HTR-8/SVneo (cell line): Measurements from ENCODE around the gene LMOD2.
"Not testable (repeated sequence)": the region's sequence is repeated elsewhere in the genome, so short reads cannot be mapped to it uniquely, and the experiment has no call there.

Experiments used
- DNase-seq: peaks from one replicate; pipeline ENCODE4 v3.0.0; 2011; ENCODE audit warnings: low spot score, mixed read lengths; ENCODE audit not compliant: insufficient read length
- FAIRE-seq: peaks from 2 replicates; lab custom pipeline; 2011; peaks lifted over from hg19 to GRCh38; lab: Jason Lieb, UNC

LMOD2 gene, protein sequence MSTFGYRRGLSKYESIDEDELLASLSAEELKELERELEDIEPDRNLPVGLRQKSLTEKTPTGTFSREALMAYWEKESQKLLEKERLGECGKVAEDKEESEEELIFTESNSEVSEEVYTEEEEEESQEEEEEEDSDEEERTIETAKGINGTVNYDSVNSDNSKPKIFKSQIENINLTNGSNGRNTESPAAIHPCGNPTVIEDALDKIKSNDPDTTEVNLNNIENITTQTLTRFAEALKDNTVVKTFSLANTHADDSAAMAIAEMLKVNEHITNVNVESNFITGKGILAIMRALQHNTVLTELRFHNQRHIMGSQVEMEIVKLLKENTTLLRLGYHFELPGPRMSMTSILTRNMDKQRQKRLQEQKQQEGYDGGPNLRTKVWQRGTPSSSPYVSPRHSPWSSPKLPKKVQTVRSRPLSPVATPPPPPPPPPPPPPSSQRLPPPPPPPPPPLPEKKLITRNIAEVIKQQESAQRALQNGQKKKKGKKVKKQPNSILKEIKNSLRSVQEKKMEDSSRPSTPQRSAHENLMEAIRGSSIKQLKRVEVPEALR

DNA sequence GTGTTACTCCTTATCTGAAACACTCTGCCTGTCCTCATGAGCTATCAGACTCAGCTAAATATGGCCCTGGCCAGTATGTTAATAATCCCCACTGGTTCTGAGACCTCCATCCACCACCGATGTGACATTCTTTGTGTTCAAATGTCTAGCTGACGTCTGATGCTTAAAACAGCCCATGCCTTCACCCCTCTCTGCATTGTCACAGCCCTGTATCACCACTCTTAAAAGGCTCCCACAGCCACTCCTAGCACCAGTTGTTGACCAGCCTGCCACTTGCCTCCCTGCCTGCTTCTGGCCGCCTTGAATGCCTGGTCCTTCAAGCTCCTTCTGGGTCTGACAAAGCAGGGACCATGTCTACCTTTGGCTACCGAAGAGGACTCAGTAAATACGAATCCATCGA, at the start of gene LMOD2:
Gene LMOD2, plus strand, starts transcription at position 253 of the 400 bp plus-strand sequence. Its CDS starts 98 bp downstream, at position 351.
- no peak for FAIRE-seq
- DNase-seq = no peak

DNA sequence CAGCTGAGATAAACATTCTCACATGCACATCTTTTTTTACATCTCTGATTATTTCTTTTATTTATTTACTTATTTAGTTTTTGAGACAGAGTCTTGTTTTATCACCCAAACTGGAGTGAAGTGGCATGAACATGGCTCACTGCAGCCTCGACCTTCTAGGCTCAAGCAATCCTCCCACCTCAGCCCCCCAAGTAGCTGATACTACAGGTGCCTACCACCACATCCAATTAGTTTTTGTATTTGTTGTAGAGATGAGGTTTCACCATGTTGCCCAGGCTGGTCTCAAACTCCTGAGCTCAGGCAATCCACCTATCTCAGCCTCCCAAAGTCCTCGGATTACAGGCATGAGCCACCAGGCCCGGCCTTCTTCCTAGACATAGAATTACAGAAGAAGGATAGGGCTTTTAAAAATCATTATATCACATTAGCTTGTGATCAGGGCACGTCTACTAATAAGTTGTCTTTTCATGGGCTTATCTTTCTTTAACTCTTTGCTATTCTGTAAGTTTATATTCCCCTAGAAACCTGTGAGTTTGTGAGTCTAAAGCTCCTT, 48.2 kb upstream of the LMOD2 start:
- FAIRE-seq (no peak), DNase-seq (no peak)

DNA sequence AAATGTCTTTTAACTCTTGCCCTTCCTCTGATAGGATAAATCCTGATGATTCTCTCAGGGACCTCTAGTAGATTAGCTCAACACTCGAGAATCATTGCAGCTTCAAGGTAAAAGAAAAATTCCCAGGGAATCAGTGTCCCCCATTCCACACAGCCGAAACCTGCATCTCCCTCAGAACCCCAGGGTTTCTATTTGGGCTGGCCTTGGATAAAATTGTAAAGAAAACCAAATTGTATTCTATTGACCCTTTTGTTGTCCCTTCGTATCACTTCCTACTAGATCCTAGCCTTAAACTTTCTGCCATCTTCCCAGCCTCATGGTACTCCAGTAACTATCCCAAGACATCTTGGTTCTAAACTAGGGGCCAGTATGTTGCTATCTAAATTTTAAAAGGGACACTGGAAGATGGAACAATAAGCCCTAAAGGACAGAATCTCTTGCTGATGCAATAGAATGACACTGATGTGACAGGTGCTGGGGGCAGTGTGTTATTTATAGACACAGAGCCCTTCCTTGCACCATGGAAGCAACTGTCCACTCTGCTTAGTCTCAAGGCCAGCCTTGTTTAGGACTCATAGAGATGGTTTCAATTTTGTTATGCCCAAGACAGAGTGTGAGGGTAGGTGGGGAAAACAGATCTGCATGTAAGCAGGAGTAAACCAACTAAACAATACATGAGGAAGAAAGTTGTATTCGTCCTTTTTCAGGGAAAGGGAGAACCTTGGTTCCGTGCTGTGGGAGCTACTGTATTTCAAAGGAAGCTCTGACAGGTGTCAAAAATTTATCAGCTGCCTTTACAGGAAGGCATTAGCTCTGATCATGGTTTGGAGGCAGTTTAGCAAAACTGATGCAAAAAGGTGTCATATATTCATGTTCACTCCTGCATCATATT, 46.4 kb upstream of the LMOD2 start:
- FAIRE-seq (no peak), DNase-seq (no peak)

DNA sequence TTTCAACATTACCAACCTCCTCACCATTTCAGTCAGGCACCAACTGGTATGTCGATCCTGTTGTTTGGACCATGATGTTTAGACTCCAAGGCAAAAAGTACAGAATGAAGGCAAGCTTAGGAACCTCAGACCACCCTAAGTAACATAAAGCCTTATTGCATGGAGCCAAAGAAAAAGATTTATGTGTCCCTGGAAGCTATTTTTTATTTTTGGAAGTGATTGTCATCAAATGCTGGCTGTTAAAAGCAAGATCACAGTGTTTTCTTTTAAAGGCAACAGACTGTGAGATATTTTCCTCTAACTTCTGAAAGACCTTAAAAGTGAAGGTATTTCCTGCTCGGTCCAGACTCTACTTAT, 45.8 kb upstream of the LMOD2 start:
- FAIRE-seq (no peak), DNase-seq (no peak)

DNA sequence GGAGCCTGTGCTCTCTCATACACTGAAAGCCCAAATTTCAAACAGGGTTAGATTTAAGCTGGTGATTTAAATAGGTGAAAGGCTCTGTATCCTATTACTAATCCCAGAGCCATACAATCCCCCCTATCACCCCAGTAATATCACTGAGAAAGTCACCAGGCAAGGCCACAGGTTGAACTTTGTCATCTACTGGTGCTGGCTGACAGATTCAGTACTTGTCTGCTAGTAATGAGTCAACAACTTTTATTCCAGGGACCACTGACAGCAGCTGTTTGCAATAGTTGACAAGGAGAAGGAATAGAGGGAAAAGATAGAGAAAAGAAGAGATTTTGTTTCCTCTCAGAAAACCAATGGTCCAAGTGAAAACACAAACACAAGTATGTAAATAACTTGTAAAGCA, 43.6 kb upstream of the LMOD2 start:
- FAIRE-seq (no peak), DNase-seq (no peak)

DNA sequence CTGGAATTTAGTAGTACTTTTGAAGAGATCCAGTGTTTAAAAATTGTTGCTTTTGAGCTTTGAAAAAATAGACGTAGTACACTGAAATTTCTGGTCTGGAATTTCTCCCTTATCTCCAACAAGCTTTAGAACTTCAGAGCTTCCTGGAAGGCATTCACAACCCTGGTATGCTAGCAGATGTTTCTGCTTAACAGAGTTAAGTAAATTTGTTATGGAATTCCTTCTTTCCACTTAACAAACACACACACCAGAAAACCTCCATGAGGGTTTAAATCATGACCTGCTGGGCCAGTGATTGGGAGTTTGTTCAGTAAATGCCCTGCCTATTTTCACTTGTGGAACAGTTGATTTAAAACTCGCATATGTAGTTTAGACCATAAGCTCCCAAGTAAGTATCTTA, 40.3 kb upstream of the LMOD2 start:
- DNase-seq = no peak
- FAIRE-seq = no peak

DNA sequence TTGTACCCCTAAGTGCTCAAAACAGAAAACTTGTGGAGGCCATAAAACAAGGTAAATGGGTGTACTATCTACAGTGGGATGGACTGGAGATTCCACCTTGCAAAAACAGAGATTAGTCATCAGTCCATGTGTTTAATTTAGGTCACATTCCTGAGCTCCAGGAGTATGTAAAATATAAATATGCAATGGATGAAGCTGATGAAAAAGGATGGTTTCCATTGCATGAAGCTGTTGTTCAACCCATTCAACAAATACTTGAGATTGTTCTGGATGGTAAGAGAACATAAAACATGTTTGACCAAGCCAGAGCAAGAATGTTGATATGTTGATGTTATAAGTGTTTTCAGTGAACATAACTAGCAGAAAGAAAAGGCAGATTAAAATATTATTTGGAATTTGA, 39.4 kb upstream of the LMOD2 start:
- FAIRE-seq = no peak

DNA sequence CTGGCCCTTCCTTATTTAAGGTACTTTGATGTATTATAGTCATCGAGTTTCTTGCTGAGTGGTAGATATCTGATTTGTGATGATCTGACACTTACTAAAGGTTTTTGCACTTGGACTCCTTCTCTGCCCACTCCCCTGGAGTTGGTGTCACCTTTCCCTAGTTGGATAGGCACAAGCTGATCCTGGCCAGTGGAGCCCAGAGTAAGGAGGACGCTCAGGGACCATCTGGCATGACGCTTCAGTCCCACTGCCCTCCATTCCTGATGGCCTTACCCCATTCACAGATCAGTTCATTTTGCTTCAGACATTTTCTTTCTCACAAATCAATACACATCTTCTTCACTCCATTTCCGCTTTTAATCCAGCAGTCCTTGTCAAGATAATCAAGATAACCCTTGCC, 34.0 kb upstream of the LMOD2 start:
- FAIRE-seq (no peak), DNase-seq (no peak)

More for the DNA sequence above, 39.4 kb upstream of the LMOD2 start:
- DNase-seq = no peak

DNA sequence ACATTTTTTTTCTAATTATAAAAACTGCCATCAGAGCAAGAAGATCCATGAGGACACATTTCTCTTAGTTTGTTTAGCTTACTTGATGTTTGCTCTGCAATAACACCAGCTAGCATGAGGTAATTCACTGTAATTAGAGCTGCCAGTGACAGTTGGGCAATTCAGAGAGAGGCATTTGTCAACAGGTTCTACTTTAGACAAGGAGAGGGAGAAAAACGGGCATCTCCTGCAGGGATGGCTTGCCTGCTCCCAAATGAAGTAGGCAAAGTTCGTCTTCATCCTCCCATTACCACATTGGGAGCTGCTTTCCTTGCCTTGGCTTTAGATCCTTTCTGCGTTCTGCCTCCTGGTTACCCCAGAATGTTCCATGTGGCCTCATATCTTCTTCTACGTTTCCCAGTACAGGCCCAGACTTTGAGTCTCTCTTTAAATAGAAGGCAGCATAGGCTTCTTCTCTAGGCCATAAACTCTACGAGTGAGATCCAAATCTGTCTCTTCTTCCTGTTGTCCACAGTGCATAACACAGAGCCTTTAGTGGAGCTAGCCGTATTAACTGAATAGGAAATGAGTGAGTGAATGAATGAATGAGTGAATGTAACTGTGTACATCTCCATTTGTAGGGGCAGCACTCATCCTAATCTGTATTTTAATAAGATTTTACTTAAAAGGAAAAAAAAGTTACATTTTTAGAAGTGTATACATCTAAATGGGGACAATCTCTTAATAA, 32.8 kb upstream of the LMOD2 start:
- no peak for FAIRE-seq
- no peak for DNase-seq

DNA sequence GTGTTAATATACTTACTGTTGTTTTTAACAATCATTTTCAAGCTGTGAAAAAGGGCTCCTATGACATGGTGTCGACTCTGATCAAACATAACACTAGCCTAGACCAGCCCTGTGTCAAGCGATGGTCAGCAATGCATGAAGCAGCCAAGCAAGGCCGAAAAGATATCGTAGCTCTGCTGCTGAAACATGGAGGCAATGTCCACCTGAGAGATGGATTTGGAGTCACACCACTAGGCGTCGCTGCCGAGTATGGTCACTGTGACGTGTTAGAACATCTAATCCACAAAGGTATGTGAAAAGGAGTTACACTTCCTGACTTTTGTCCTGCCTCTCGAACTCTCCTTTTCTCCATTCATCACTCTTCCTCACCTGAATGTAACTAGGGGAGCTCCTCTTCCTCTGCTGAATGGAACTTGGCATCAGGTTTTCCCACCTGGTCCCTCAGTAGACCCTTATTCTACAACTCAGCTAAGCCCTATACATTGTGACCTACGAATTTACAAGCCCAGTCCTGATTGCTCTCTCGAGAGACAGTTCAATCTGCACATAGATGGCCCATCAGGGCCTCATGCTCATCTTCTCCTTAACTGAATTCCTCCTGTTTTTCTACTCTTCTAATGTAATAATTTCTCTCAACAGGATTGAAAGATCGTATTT, 31.0 kb upstream of the LMOD2 start:
- DNase-seq (no peak), FAIRE-seq (peak; percentile 26)

DNA sequence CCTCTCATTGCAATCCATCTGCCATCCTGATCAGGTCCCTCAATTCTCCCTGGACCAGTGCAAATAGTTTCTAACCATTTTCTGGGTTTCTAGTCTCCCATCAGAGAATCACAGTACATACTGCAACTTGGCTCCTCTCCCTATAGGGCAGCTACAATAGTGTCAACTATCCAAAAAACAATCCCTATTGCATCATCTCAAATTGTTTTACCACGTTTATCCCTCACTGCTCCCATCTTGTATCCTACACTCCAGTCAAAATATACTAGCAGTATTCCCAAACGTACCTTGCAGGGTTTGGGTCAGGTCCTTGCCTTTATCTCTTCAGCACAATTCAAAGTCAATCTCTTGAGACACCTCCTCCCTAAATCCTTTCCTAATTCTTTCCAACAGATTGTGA, 30.4 kb upstream of the LMOD2 start:
- FAIRE-seq (no peak), DNase-seq (no peak)

DNA sequence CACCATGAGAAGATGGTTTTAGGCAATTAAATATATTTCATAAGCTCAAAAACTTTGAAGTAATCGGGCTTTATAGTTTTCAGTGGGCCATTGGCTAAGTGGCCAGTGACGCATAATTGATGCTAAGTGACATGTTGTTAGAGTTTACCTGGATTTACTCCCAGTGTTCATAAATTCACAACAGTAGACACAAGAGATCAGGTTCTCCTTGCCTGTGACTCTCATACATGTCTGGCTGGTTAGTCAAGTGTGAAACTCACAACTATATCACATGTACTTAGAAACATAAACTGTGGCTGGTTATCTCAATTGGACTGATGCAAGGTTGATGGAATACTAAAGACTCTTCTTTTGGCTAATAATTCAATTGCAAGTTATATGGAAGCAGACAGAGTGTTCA, 27.8 kb upstream of the LMOD2 start:
- no peak for FAIRE-seq
- DNase-seq = no peak

DNA sequence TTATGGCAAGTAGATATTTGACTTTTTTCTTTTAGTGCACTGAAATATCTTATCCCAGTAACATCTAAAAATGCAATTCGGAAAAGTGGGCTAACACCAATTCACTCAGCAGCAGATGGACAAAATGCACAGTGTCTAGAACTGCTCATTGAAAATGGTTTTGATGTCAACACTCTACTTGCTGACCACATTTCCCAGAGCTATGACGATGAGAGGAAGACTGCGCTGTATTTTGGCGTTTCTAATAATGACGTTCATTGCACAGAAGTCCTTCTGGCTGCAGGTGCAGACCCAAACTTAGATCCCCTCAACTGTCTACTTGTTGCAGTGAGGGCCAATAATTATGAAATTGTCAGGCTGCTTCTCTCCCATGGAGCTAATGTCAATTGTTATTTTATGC, 26.8 kb upstream of the LMOD2 start:
- no peak for FAIRE-seq
- DNase-seq = no peak

DNA sequence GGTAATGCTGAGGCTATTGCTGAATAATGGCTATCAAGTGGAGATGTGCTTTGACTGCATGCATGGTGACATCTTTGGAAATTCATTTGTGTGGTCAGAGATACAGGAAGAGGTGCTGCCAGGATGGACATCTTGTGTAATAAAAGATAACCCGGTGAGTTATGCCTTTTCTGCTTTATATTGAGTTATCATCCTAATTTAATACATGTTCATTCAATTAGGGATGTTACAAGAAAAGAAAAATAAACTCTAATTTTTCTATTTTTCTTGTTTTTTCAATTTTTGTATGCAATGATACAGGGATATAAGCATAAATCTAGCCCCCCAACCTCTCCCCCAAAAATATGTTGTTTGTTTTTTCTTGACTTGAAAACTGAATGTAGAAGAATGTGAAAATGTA, 26.4 kb upstream of the LMOD2 start:
- DNase-seq (no peak), FAIRE-seq (no peak)

DNA sequence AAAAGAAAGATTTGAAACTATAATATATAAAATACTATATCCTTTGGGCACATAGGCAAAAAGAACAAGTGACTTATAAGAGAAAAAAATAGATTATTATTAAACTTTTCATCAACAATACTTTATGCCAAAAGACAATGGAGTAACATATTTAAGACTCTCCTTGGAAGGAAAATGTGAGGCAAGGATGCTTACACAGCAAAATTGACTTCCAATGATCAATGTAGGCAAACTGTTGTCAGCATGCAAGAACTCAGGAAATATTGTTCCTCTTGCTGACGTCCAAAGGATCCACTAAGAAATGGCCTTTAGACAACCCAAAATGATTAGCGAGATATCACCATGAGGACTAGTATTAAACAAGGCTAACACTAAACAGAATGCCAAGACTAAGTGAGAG, 22.9 kb upstream of the LMOD2 start:
- FAIRE-seq (no peak), DNase-seq (no peak)

DNA sequence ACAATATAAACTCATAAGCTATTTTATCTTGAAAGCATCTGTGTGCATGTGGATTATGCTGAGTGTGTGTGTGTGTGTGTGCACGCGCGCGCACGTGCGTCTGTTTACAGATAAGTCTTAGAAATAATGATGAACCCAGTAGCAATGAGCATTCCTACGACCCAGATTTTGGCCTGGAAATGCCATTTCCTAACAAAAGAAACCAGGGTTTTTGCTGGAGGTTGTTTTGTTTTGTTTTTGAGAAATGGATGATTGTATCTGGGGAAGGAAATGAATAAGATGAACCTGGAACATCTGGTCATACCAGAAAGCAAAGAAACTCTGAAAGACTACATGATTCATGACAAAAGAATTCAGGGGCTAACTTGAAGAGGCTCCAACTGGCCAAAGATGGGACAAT, 22.1 kb upstream of the LMOD2 start:
- DNase-seq (peak; percentile 13), FAIRE-seq (no peak)

DNA sequence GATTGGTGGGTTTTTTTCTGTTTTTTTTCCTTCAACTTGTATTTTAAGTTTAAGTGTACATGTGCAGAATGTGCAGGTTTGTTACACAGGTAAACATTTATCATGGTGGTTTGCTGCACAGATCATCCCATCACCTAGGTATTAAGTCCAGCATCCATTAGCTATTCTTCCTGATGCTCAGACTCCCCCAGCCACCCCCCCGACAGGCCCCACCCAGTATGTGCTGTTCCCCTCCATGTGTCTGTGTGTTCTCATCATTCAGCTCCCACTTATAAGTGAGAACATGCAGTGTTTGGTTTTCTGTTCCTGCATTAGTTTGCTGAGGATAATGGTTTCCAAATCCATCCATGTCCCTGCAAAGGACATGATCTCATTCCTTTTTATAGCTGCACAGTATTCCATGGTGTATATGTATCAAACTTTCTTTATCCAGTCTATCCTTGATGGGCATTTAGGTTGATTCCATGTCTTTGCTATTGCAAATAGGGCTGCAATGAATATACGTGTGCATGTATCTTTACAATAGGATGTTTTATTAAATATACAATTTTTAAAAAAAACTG, 21.6 kb upstream of the LMOD2 start:
- not testable (repeated sequence) for DNase-seq, FAIRE-seq

DNA sequence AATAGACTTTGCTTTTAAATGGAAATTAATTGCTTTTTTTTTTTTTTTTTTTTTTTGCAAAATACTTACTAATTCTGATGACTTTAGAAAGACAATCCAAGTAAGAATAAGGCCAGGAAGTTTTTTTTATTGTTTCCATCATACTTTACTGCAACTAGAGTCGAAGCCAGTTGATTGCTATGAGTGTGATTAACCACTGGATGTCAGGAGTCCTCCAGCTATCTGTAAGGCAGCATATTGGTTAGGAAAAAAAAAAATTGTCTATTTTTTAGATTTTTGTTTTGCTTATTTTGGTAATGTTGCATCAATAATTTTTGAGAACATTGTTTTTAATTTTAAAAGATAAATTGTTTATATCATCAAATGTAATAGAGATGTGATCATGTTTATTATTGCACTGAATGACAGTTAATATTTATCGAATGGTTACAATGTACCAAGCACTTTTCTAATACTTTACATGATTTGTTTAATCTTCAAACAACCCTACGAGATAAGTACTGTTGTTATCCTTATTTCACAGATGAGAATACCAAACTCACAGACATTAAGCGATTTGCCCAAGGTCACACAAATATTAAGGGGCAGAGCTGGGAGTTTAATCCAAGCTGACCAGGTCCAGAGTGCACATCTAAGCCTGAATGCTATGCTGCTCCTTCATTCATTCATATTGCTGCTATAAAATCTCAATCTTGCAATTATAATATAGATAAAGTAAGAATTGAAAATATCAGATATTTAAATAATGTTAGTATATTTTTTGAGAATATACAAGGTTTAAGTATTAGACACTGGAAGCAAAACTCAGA, 19.9 kb upstream of the LMOD2 start:
- DNase-seq (no peak), FAIRE-seq (no peak)

DNA sequence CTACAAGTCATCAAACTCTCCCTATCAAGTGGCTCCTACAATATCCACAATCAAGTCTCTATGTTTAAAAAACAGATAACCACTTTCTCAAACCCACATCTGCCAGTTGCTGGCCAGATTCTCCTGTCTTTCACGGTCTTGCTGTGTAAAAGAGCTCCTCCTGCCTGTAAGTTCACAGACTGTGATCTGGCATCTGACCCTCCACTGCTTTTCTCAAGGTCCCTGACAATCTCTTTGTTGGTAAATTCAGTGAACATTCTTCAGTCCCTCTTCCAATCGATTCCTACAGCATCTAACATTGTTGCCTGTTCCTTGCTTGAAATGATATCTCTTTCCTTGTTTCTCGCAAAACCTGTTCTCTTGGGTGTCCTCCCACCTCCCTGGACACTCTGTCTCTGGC, 18.5 kb upstream of the LMOD2 start:
- FAIRE-seq (no peak), DNase-seq (no peak)
